B cell (primary cell): ENCODE measurements around the gene DNHD1.

Experiments used
- EZH2 ChIP-seq: IDR thresholded peaks from 2 replicates; pipeline ENCODE4 v1.6.1; 2012; ENCODE audit warnings: borderline replicate concordance, low read depth, mild to moderate bottlenecking, moderate library complexity, low read length; ENCODE audit not compliant: insufficient read depth, poor library complexity, severe bottlenecking
- TF ChIP-seq, protein P1 (sequence below): fragments of 200-600 bp; IDR thresholded peaks from one replicate; pipeline ENCODE4 v1.8.0; 2022; ENCODE audit warnings: antibody characterized with exemption, mild to moderate bottlenecking

DNA sequence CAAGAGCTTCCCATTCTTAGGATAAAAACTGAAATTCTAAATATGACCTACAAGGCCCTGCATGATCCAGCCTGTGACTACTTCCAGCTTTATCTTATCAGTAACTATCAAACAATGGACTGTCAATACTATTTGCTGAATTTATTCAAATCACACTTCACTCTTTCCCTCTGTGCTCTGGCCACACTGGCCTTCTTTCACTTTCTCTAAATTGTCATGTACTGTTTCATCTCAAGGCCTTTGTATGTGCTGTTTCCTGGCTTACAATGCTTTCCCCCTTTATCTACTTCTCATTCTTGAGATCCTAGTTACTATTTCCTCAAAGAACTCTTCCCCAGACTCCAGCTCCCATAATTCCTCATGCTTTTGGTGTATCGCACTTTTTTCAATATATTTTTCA, 10.1 kb upstream of the DNHD1 start:
- TF ChIP-seq, protein P1, sequence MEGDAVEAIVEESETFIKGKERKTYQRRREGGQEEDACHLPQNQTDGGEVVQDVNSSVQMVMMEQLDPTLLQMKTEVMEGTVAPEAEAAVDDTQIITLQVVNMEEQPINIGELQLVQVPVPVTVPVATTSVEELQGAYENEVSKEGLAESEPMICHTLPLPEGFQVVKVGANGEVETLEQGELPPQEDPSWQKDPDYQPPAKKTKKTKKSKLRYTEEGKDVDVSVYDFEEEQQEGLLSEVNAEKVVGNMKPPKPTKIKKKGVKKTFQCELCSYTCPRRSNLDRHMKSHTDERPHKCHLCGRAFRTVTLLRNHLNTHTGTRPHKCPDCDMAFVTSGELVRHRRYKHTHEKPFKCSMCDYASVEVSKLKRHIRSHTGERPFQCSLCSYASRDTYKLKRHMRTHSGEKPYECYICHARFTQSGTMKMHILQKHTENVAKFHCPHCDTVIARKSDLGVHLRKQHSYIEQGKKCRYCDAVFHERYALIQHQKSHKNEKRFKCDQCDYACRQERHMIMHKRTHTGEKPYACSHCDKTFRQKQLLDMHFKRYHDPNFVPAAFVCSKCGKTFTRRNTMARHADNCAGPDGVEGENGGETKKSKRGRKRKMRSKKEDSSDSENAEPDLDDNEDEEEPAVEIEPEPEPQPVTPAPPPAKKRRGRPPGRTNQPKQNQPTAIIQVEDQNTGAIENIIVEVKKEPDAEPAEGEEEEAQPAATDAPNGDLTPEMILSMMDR = no peak
- no peak for TF ChIP-seq EZH2
